Activated effector memory CD4-positive, alpha-beta T cell treated with anti-CD3 and anti-CD28 coated beads, Interleukin-2, amount 50 U/mL, for 16 hours (primary cell): ENCODE measurements around the gene ATP6V1C2.

ENCODE experiments used
- DNase-seq: peaks from one replicate; pipeline ENCODE4 v3.0.0-alpha.2; 2020

Gene ATP6V1C2

DNA sequence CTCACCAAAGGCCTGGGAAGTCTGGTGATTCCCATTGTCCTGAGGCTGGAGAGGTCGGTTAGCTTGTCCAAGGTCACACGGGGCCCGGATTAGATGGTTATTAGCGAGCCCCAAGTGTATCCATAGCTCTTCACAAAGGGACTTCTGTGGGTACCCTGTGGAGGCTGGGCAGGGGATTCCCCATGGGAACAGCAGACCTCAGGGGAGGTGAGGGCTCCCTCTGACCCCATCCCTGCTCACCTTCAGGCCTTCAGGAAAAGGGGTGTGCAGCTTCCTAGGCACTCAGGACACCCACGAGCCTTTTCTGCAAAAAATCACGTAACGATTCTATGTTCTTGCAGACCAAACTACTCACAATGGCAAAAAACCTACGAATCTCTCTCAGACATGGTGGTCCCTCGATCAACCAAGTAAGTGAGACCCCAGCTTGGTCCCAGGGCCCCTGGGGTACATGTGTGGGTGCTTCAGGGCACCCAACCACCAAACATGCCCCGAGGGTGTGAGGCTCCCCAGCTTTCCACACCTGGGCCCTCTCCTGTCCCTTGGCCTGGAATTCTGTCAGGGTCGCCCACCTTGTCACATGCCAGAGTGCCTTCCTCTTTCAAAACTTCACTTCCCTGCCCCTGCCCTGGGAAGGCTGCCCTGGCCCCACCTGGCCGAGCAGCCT, 50.9 kb downstream of the ATP6V1C2 start:
- peak; percentile 39 for DNase-seq

DNA sequence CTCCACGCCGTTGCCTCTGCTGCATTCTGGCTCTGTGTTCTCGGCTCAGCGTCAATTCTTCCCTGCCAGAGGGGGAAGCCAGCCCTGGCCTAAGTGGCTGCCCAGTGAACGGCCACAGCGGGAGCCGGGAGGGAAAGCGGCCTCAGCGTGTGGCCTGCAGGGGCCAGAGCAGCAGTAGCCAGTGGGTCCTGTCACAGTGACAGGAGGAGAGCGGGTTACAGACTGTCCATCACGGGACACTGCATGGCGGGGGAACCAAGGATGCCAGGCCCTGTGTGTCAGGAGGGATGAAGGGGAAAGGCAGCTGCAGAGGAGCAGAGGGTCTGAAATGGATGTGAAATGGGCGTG, 51.4 kb downstream of the ATP6V1C2 start:
- peak; percentile 56 for DNase-seq

DNA sequence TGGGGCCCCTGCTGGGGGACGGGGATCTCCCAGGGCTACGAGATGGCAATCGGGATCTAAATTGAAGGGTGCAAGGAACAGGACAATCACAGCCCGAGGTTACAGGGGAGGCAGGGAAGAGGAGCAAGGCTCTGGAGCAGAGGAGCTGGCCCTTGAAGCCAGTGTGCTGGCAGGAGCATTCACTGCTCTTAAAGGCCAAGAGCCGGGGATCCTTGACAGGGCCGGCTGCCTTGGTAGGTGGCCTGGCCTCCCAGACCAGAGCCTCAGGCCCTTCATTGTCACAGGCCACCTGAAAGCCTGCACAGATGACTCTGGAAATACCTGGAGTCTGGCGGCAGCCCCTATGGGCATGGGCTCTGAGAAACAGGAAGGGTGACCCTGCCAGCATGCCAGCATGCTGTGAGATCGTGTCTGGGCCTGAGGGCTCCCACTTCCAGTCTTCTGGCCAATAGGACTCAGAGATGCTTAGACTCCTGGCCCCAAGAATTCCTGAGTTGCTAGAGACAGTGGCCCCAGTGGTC, 52.5 kb downstream of the ATP6V1C2 start:
- DNase-seq, result peak; percentile 59

DNA sequence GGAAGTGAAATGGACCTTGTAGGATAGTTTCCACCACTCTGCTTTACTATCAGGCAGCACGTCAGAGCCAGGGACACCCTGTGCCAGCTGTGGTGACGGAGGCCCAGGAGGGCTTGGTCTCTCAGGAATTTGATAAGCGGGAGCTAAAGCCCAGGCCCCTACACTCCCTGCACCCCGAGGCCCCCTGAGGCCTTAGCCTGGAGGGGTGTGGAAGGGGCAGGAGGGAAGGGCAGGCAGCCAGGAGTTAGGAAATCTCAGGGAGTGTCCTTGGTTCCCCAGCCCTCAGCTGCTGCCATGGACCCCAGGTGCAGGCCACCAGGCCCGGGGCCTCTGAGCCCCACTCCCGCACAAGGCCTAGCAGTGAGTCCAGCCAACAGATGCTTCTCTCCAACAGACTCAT, 53.0 kb downstream of the ATP6V1C2 start:
- DNase-seq, result peak; percentile 31

GRCh38 chr2:10775021-10775780, 53.8 kb downstream of the ATP6V1C2 start:
- DNase-seq, result peak; percentile 57

DNA sequence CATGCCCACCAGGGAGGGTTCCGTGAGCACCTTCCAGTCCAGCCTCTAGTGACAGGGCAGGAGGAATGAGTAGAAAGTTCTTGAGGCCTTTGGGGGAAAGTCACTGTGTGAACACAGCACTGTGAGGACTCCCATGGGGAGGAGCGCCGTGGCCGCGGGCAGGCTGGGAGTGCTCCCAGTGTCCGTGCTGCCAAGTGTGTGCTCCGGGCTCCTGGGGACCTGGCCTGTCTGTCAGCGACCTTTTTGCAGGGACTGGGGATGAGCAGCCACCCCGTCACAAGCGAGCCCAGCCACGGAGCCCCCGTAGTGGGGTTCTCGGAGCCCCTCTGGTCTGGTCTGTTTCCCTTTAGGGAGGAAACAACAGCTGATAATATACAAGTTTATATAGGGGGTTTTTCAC, 54.4 kb downstream of the ATP6V1C2 start:
- DNase-seq, result peak; percentile 50

DNA sequence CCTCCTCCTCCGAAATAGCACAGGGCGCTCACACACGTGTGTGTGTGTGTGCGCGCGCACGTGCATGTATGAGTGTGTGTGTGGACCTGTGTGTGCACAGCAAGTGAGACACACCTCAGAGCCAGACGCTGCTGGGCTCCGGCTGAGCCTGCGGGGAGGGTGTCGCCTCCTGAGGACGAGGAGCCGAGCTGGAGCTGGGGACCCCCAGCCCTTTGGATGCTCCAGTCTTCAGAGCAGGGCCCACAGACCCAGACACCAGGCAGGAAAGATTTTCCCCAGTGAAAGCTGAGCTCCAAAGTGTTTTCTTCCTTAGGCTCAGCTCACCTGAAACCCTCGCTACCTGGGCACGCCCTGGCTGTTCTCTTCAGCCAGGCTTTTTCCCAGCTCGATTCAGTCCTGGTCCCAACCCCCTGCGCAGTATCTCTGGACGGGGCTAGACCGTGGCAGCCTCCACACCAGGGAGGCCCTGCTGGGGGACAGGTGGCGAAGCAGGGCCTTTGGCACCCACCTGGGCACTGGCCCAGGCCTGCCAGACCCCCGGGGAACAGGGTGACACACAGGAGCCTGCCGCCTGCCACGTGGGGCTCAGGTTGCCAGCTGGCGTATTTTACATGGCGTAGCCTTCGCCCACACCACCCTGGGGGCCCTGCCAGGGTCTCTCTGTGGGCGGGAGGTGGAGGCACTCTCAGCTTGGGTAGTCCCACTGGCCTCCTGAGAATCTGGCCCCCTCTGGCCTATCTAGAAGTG, 55.0 kb downstream of the ATP6V1C2 start:
- DNase-seq, result peak; percentile 61

DNA sequence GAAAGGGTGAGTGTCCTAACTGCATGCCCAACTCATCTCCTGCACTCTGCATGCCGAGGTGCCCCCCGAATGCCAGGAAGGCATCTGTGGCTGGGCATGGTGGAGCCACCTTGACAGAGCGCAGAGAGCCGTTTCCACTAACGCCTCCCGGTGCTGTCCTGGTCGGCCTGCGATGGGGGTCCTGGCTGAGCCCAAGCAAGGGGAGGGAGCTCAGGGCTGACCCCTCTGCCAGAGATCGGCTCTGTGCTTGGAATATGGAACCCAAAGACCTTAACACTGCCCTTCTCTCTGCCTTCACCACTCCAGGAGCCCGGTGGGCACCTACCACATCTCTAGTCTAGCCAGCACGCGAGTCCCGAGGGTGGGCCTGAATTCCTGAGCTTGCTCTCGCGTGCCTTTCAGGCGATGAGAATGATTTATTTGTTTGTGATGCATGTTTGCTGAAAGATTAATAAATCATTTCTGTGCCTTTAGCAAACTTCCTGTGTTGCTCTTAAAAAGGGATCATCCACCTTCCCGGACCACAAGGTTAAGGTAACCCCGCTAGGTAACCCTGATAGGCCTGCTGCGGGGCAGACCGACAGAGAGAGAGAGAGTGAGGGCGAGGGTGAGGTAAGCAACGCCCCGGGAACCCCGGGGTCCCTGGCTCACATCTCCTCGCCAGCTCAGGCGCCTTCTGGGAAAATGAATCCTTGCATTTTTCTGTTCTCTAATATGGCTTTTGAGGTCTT, 55.8 kb downstream of the ATP6V1C2 start:
- peak; percentile 56 for DNase-seq

- peak; percentile 63 for DNase-seq
Measured at GRCh38 chr2:10777842-10778723, 56.7 kb downstream of the ATP6V1C2 start.

GRCh38 chr2:10778724-10779115, 57.3 kb downstream of the ATP6V1C2 start:
- peak; percentile 41 for DNase-seq

DNA sequence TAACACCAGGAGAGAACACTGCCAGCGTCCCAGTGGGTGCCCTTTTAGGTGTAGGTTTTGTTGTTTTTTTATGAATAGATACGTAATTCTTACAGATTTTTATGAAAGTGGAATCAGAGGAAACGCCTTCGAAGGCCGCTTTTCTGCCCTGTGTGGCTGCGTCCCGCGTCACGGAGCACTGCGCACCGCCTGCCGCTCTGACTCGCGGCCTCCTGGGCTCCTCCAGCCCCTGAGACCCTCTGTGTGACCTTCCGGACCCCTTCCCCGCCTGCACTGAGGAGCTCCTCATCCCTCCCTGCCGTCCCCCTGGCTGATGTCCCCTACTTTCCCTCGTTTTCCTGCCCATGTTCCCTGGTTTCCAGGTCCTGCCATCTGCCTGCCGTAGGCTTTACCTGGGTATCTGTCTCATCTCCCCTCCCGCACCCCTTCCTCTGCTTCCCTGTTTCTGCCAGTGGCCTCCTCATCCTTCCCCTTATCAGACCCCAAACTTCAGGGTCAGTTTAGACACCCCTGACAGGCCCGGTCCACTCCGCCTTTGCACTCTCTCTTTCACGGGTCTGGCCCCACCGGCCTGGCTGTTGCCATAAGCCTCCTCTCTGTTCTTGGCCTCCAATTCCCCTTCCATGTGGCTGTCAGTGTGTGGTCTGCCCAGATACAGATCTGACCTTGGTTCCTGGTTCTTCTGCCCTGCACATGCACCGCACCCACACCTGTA, 58.5 kb downstream of the ATP6V1C2 start:
- DNase-seq, result peak; percentile 33

- DNase-seq, result peak; percentile 46
Measured at GRCh38 chr2:10780491-10780820, 59.0 kb downstream of the ATP6V1C2 start.

GRCh38 chr2:10780821-10781220, 59.4 kb downstream of the ATP6V1C2 start:
- DNase-seq, result peak; percentile 27

DNA sequence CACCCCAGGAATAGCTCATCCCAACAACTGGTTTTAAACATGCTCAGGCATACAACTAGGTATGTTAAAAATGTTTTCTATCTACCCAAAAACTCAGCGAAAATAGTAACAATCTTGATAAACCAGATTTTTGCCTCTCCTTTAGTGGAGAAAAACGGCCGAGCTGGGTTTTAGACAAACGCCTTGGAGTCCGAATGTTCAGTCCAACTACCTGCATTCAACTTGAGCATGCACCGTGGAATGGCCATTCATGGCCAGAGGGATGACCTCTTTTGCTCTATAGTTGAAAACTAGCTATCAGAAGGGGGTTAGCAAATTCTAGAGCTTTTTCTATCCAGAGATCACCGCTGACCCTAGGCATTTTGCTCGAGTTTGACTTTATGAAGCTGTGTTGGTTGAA, 60.3 kb downstream of the ATP6V1C2 start:
- DNase-seq, result peak; percentile 36

DNA sequence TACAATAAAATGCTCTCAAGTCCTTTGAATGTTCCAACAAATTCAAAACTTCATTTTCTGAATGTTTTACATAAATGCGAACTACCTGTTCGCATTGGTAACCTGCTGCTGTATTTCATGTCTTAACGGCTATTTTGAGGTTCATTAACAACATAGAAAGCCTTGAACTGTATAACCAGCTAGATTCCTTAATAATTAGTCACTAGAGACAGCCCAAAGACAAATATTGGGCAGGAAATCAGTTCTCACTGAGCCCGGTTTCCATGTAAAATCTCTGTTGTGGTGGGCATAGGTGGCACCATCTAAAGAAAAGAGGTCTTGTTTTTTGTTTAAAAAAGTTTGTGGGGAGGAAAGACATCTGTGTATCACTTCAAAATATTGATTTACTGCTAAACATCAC, 62.0 kb downstream of the ATP6V1C2 start:
- no peak for DNase-seq

DNA sequence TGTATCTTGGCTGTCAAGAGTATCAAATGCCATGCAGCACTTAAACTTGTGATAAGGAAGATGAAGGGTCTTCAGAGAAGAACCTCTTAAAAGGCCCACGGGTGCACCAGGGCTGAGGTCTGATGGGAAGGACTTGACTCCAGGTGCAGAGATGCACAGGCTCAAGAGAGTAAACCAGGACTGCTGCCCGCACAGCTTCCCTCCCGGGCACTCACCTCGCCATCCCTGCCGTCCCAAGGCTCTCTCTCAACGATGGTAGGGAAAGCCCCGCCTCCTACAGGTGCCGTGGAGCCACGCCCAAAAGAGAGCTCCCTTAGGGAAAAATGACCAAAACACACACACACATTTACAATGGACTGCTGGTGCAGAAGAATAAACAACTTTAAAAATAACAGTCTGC, 63.3 kb downstream of the ATP6V1C2 start:
- DNase-seq, result no peak

GRCh38 chr2:10785260-10785659, 63.8 kb downstream of the ATP6V1C2 start:
- DNase-seq, result no peak

DNA sequence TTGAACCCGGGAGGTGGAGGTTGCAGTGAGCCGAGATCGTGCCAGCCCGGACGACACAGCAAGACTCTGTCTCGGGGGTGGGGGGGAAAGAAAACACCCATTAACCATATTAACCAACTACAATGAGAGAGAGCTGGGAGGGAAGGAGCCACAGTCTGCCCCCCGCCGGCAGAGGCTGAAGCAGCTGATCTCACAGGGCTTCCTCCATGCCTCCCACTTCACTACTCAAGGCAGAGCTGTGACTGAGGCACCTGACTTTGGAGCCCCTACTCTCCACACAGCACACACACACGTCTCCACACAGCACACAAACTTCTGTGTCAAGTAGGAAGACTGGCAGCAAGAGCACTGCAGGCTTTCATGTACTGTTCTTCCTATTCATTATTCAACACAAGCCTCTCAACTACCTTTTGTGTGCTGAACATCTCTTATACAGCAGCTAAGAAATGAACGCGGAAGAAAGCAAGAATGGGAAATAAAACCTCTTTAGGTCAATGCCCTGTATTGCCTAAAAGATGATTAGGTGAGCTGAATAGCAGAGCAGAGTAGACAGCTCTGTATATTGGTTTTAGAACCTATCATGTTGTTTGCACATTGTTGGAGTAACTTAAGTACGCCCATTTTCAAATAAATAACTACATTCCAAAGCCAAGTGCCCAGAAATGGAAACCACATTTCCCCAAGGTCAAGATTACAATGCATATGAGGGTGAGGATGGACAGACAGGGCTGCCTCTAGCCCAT, 65.0 kb downstream of the ATP6V1C2 start:
- no peak for DNase-seq

DNA sequence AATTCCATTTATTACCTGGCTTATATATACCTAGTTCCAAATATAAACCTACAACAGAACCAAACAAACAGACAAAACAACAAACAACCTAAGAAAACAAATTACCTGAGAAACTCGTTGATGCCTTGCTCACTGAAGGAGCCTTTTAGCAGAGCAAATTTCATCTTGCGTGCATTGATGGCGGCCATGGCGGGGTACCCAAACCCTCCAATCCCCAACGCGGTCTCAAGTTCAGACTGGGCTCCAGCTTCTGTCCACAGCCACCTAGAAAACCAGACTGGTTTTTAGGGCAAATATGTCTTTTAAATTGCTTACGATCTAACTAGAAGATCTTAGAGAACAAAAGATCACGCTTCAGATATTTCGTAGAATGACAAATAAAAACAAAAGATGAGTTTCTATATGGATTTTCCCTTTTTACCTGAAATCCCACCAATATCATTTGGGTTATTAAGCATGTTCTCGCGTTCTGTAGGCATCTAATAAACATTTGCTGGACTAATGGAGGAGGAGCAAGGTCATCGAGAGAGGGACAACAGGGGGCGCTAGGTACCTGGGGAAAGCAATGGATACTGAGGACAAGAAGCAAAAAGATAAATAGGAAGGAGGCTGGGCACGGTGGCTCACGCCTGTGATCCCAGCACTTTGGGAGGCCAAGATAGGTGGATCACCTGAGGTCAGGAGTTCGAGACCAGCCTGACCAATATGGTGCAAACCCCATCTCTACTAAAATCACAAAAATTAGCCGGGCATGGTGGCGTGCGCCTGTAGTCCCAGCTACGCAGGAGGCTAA, 65.9 kb downstream of the ATP6V1C2 start:
- DNase-seq, result peak; percentile 75

GRCh38 chr2:10788855-10789254, 67.4 kb downstream of the ATP6V1C2 start:
- no peak for DNase-seq
